K562 (cell line): ENCODE data around the gene KRR1. TPM values are rescaled to one million over a fixed set of nuclear protein-coding genes. Genes with fewer than 3 reads are reported as not detected.
A peak's percentile ranks its signal among the peaks of the same experiment; 100 is the strongest.

Experiments used
- ELF2 ChIP-seq: fragments of 250-450 bp; sonication (Bioruptor Pico); IDR thresholded peaks from 2 replicates; pipeline ENCODE4 v1.5.0; 2021; ENCODE audit warnings: mild to moderate bottlenecking
- MYC ChIP-seq, 2 experiments: fragments of 250-450 bp in 1 of 2; sonication (Bioruptor Pico) in 1 of 2; IDR thresholded peaks; 2 replicates each; pipeline versions ENCODE4 v1.5.1 to v1.6.1; 2012 to 2021; ENCODE audit warnings: low read depth in 2 of 2, borderline replicate concordance in 1 of 2, improper control_type of control experiment in 1 of 2, low read length in 1 of 2, mild to moderate bottlenecking in 1 of 2, moderate library complexity in 1 of 2
- NFIX ChIP-seq: fragments of 250-450 bp; sonication (Bioruptor Pico); IDR thresholded peaks from 2 replicates; pipeline ENCODE4 v1.4.0; 2020; ENCODE audit warnings: low read depth, mild to moderate bottlenecking, moderate library complexity
- NRF1 ChIP-seq, 2 experiments: fragments of 450-650 bp; IDR thresholded peaks in 1 of 2; conservative IDR thresholded peaks in 1 of 2; 2 replicates each; pipeline ENCODE4 v1.6.1; 2014; ENCODE audit warnings: mild to moderate bottlenecking in 2 of 2
- TFAM ChIP-seq: fragments of 250-450 bp; sonication (Bioruptor Pico); conservative IDR thresholded peaks from 2 replicates; pipeline ENCODE4 v1.5.0; 2021; ENCODE audit warnings: mild to moderate bottlenecking, moderate library complexity
- YBX1 ChIP-seq: fragments of 450-650 bp; IDR thresholded peaks from 2 replicates; pipeline ENCODE4 v1.7.1; 2016; ENCODE audit warnings: mild to moderate bottlenecking
- ZNF436 ChIP-seq: fragments of 250-450, 450-650 bp; sonication (Bioruptor Pico); formaldehyde crosslinking; IDR thresholded peaks from 2 replicates; pipeline ENCODE4 v1.7.0; 2020; ENCODE audit warnings: mild to moderate bottlenecking
- ZNF57 ChIP-seq: fragments of 450-650 bp; formaldehyde crosslinking; IDR thresholded peaks from 2 replicates; pipeline ENCODE4 v1.4.0; 2020; ENCODE audit warnings: mild to moderate bottlenecking, moderate library complexity
- ZNF639 ChIP-seq, 2 experiments: fragments of 200-800 bp in 1 of 2; sonication (Bioruptor generic) in 1 of 2; sonication (generic) in 1 of 2; formaldehyde crosslinking in 1 of 2; IDR thresholded peaks in 1 of 2; conservative IDR thresholded peaks in 1 of 2; 2 replicates each; pipeline versions ENCODE4 v1.5.0 to v1.6.1; 2016 to 2020; ENCODE audit warnings: missing compliant biosample characterization in 1 of 2, missing genetic modification characterization in 1 of 2, missing genetic modification reagents in 1 of 2
- ZNF668 ChIP-seq: fragments of 250-450 bp; sonication (Bioruptor Pico); IDR thresholded peaks from 2 replicates; pipeline ENCODE4 v1.8.0; 2022; ENCODE audit warnings: mild to moderate bottlenecking, inconsistent platforms
- ZNF77 ChIP-seq: fragments of 250-450 bp; sonication (Bioruptor Pico); IDR thresholded peaks from 2 replicates; pipeline ENCODE4 v1.5.0; 2020
- ZZZ3 ChIP-seq: fragments of 450-650 bp; IDR thresholded peaks from 2 replicates; pipeline ENCODE4 v1.6.1; 2016; ENCODE audit warnings: antibody characterized with exemption, mild to moderate bottlenecking, moderate library complexity
- polyA plus RNA-seq, 8 experiments: library from polyadenylated mRNA; depleted of rRNA in 4 of 8; stranded (reverse) in 5 of 8; unstranded in 3 of 8; fragments of >200 nt; fragmentation: Nextera tagmentation in 2 of 8; fragmentation: Illumina TruSeq in 1 of 8; extraction: Ambion mirVana in 2 of 8; extraction: Trizol in 1 of 8; gene quantifications; 2 replicates each; pipeline versions ENCODE4 v1.2.1 to v1.2.3, GENCODE V29; 2011 to 2014; ENCODE audit warnings: inconsistent platforms in 1 of 8, missing spikeins in 1 of 8
- total RNA-seq, 7 experiments: library from RNA; depleted of rRNA in 6 of 7; stranded (reverse); fragments of >200 nt in 6 of 7; fragmentation: Illumina TruSeq in 2 of 7; extraction: Trizol in 2 of 7; gene quantifications; 2 replicates each; pipeline versions ENCODE4 v1.2.1 to v1.2.3, GENCODE V29; 2011 to 2021; ENCODE audit warnings: low replicate concordance in 1 of 7
- TF ChIP-seq, protein P1 (sequence below): sonication (generic); formaldehyde crosslinking; IDR thresholded peaks from 2 replicates; pipeline ENCODE4 v1.8.1; 2023; ENCODE audit warnings: mild to moderate bottlenecking, missing genetic modification reagents
- TF ChIP-seq, protein P2 (sequence below): sonication (generic); formaldehyde crosslinking; IDR thresholded peaks from 2 replicates; pipeline ENCODE4 v1.8.1; 2023; ENCODE audit warnings: missing genetic modification reagents, mild to moderate bottlenecking, borderline replicate concordance

Gene KRR1
- total and polyA plus RNA-seq, 9 of the 15 experiments (the other 6 are each of a cell fraction or from before 2014, with no cell fraction given) = 42.6 to 102 (median 61.0) TPM

- TF ChIP-seq ZNF639 (CRISPR knock-in tag; conservative IDR thresholded peaks at IDR 0.05 in 1 of 2, IDR thresholded peaks at IDR 0.05 in 1 of 2) (peak in 1 of 2 experiments; percentile 76; a peak in 1 of 4 replicates), MYC (IDR thresholded peaks at IDR 0.05; ENCODE audit: low read depth, low read length) (peak; percentile 61), MYC (CRISPR knock-in tag; IDR thresholded peaks at IDR 0.05; ENCODE audit: borderline replicate concordance, low read depth) (no peak), ZNF436 (no peak), ZZZ3 (0 out of 2 replicates have a peak, but pooled peaks have one; percentile 43), ELF2 (CRISPR knock-in tag) (peak; percentile 20; the same call in 1 of the 2 replicates), ZNF77 (CRISPR knock-in tag) (no peak), NRF1 (conservative IDR thresholded peaks at IDR 0.05 in 1 of 2, IDR thresholded peaks at IDR 0.05 in 1 of 2) (peak; percentile 92 to 94), ZNF57 (CRISPR knock-in tag) (no peak), NFIX (no peak), YBX1 (no peak), TFAM (CRISPR knock-in tag) (no peak), ZNF668 (CRISPR knock-in tag) (no peak)
- TF ChIP-seq, protein P1, sequence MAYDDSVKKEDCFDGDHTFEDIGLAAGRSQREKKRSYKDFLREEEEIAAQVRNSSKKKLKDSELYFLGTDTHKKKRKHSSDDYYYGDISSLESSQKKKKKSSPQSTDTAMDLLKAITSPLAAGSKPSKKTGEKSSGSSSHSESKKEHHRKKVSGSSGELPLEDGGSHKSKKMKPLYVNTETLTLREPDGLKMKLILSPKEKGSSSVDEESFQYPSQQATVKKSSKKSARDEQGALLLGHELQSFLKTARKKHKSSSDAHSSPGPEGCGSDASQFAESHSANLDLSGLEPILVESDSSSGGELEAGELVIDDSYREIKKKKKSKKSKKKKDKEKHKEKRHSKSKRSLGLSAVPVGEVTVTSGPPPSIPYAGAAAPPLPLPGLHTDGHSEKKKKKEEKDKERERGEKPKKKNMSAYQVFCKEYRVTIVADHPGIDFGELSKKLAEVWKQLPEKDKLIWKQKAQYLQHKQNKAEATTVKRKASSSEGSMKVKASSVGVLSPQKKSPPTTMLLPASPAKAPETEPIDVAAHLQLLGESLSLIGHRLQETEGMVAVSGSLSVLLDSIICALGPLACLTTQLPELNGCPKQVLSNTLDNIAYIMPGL (CRISPR knock-in tag) = no peak
- TF ChIP-seq, protein P2, sequence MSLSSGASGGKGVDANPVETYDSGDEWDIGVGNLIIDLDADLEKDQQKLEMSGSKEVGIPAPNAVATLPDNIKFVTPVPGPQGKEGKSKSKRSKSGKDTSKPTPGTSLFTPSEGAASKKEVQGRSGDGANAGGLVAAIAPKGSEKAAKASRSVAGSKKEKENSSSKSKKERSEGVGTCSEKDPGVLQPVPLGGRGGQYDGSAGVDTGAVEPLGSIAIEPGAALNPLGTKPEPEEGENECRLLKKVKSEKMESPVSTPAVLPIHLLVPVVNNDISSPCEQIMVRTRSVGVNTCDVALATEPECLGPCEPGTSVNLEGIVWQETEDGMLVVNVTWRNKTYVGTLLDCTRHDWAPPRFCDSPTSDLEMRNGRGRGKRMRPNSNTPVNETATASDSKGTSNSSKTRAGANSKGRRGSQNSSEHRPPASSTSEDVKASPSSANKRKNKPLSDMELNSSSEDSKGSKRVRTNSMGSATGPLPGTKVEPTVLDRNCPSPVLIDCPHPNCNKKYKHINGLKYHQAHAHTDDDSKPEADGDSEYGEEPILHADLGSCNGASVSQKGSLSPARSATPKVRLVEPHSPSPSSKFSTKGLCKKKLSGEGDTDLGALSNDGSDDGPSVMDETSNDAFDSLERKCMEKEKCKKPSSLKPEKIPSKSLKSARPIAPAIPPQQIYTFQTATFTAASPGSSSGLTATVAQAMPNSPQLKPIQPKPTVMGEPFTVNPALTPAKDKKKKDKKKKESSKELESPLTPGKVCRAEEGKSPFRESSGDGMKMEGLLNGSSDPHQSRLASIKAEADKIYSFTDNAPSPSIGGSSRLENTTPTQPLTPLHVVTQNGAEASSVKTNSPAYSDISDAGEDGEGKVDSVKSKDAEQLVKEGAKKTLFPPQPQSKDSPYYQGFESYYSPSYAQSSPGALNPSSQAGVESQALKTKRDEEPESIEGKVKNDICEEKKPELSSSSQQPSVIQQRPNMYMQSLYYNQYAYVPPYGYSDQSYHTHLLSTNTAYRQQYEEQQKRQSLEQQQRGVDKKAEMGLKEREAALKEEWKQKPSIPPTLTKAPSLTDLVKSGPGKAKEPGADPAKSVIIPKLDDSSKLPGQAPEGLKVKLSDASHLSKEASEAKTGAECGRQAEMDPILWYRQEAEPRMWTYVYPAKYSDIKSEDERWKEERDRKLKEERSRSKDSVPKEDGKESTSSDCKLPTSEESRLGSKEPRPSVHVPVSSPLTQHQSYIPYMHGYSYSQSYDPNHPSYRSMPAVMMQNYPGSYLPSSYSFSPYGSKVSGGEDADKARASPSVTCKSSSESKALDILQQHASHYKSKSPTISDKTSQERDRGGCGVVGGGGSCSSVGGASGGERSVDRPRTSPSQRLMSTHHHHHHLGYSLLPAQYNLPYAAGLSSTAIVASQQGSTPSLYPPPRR (CRISPR knock-in tag) = no peak
These were observed at the start of gene KRR1 (continued) for GRCh38 chr12:75511116-75512048.
